ENCODE results near the gene TMEM208.

TMEM208 gene

DNA sequence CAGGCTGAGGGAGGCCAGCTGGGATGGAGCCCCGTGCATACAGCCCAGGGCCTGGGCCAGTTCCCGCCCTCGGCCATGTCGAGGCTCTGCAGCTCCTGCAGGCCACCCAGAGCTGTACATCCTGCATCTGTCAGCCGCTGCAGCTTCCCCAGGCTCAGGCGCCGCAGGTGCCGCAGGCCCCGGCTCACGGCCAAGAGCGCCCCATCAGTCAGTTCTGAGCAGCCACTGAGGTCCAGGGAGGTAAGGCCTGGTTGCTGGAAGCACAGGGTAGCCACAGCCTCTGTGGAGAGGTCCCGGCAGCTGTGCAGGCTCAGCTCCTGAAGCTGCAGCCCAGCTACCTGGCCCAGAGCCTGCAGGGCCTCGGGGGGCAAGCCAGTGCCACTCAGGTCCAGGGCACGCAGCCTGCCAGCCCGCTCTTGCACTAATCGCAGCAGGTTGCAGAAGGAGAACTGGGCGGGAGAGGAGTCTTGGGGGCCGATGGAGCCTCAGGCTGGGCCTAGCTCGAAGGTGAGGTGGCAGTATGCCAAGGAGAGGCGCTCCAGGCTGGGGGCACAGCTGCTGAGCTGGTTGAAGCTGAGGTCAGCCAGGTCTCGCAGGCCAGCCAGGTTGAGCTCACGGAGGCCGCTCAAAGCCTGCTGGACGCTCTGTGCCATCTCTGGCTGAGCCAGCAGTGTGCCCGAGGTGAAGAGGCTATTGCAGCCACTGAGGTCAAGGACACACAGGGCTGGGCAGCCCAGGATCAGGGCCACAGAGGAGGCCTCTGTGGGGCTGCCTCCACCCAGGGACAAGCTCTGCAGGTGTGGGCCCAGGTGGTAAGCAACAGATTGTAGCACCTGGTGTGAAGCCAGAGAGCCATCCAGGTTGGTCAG is 16.6 kb upstream of the TMEM208 start:
- DNase-seq = no peak

DNA sequence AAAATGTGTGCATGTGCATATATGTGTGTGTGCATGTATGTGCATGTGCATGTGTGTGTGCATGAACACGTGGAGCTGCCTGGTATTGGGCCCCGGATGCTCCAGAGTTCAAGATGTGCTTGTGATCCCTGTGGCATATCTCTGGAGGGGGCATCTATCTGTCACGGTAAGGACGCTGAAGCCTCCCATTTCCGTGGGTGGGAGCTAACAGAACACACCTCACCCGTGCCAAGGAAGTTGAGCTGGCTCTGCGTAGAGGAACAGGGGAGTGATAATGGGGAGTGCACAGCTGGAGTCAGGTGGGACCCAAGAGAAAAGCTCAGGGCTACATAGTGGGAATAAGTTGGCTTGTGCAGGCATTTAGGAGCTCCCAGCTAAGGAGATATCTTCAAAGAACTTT is 15.3 kb upstream of the TMEM208 start:
- DNase-seq = no peak

DNA sequence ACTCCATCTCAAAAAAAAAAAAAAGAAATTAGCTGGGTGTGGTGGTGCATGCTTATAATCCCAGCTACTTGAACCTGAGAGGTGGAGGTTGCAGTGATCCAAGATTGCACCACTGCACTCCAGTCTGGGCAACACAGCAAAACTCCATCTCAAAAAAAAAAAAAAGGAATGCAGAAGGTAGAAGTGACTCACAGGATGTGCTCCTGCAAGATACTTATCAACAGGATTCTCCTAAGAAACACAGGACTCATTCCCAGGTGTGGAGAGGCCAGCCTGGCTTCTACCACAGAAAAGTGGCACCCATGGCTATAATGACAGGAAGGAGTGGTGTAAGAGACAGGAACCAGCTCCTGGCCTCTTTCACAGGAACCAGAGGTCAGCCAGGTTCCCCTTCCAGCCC is 14.2 kb upstream of the TMEM208 start:
- no peak for DNase-seq

DNA sequence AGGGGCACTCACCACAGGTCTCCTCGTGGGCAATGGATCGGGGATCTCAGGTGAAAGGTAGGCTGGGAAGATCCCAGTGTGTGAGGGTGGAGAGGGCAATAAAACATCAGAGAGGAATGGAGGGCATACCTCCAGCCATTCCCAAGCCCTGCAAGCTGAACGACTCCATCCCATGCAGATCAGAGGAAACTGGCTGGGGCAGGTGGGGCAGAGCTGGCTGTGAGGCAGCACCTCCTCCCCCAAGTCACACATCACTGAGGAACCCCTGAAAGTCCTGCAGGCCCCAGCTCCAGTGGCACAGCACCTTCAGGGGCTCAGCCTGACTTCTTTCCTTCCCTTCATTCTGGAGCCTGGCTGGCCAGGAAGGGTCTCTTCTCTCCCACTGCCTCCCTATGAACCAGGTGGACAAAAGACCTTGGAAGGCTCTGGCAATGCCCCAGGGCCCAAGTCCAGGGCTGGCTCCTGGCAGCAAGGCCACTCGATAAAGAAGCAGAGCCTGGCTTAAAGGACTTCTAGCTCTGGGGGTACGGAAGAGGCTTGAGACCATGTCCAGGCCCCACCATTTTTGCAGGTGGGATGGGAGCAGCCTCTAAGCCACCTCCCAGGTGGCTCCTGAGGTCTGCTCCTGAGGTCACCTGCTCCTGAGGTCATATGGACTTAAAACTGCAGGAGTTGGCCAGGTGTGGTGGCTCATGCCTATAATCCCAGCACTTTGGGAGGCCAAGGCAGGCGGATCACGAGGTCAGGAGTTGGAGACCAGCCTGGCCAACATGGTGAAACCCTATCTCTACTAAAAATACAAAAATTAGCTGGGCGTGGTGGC is 13.5 kb upstream of the TMEM208 start:
- no peak for DNase-seq

DNA sequence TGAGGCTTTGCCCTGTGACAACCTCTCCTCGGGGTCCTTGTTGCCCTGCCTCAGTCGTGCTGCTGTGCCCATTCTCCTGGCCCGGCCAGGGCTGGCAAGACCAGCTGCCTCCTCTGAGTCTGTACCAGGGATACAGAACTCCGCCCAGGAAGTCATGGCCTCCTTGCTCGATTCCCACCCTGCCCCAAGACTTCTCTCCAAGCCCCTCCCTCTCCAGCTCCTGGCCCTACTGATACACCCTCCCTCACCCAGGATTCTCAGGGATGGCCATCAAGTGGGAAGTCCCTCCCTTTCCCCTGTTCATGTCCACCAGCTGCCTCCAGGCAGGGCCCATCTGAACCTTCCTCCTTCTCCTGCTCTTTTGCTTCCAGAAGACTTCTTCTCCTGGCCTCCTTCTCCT is 11.2 kb upstream of the TMEM208 start:
- DNase-seq = no peak

DNA sequence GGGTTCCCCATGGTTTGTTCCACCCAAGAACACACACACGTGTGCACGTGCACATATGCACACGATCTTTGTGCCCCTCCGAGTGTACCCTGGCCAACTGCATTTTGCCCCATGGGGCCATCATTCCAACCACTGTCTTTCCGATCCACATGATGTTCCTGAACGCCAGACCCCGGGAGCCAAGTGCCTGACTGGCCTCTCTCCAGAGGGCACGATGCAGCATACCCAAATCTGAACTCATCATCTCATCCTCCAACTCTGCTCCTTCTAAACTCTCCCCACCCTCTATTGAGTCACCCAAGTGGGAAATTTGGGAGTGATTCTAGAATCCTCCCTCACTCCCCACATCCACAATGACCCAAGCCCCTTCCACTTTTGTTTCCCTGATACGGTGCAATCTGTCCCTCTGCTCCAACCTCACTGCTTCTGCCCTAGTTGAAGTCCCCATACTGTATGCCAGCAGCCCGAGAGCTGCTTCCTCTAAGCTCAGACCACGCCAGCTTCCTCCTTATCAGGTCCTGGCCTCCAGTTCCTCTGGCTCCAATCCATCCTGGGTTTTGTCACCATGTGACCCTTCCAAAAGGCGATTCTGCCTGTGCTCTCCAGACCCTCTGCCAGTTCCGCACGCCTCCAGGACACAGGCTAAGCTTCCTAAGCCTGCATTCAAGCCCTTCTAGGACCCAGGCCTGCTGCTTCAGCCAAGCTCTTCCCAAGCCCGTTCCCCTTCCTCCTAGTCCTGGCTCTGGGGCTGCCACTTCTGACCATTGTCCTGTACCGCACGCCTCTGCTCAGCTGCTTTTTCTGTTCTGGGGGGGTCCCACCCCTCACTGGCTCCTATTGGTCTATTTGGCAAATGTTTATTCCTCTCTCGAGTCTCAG is 10.1 kb upstream of the TMEM208 start:
- no peak for DNase-seq

DNA sequence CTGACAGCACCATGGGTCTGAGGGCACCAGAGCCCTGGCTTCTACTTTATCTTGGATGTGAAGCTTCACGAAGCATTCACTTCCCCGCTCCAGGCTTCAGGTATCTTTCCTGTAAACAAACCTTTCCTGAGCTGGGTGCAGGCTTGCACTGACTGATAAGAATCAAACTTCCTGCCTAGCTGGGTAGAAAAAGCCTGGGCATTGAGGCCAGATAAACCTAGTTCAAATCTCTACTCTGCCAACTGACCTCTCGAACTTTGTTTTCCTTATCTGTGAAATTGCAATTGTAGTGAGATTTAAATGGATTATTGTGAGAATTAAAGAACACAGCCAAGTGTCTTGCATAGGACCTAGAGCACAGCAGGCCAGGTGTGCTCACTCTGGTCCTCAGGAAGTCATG is 2.9 kb upstream of the TMEM208 start:
- DNase-seq = no peak

DNA sequence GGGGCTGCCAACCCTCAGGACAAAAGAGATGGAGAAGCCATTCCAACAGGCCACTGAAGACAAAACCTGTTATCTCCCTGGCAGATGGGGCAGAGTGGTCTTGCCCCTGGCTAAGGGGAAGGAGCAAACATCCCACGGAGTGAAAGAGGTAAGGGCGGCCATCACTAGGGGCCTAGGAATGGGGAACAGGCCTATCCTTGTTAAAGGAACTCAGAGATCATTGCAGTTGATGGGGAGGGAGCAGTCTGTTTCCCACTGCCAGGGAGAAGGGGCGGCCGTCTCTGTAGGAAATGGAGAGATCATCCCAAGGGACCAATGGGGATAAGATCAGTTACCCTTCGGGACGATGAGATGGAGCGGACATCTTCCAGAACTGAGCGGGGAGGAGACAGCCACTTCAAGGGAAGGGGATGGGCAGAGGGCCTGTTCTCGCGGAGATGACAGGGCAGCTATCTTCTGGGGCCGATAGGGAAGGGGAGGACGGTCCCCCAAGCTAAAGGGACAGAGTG is 581 bp upstream of the TMEM208 start:
- DNase-seq = no peak

DNA sequence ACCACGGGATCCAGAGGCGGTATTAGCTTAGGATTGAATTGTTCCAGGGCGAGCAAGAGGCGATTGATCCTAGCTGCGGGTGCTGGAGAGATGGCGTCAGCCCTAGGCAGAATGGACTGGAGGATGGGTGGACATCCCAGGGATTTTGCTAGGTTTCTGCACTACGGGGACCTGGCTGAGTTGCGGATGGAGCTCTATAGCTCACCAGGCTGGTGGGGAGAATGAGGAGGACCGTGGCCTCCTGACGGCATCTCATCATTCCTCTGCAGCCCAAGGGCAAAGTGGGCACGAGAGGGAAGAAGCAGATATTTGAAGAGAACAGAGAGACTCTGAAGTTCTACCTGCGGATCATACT is 614 bp downstream of the TMEM208 start:
- no peak for DNase-seq

DNA sequence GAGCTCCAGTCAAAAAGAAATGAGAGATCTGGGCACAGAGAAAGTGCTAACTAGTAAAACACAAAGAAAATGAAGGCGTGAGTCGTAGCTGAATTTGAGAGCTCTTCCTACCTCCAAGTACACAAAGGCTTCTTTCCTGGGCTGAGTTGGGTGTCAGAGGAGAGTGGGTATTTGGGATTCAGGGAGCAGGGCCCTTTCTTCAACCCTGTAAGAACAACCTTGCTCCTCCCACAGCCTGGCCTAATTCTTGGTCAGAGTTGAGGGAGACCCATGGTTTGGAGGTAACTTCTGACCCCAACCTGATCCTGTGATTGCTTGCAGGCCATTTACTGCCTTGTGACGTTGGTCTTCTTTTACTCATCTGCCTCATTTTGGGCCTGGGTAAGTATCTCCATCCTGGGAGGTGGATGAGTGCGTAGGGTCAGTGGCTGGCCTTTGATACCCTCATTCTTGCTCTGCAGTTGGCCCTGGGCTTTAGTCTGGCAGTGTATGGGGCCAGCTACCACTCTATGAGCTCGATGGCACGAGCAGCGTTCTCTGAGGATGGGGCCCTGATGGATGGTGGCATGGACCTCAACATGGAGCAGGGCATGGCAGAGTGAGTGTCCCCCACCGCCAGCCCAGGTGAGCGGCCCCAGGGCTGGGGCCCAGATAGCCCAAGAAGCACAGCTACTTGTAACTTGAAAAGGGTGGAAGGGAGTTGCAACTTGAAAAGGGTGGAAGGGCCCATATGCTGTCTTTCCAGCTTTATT is 1.3 kb downstream of the TMEM208 start:
- no peak for DNase-seq

DNA sequence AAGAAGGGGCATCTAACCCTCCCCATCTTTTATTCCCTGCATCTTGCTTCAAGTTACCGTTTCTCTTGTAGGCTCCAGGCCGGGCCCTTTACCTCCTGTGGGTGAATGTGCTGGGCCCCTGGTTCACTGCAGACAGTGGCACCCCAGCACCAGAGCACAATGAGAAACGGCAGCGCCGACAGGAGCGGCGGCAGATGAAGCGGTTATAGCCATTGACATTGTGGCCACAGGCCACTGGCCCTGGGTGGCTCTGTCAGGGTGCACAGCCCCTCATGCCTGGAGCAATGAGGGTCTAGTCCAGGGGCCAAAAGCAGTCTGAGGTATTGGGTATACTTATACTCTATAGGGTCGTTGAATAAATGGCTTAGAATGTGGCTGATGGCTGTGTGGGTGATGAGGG is 2.0 kb downstream of the TMEM208 start:
- DNase-seq = no peak

DNA sequence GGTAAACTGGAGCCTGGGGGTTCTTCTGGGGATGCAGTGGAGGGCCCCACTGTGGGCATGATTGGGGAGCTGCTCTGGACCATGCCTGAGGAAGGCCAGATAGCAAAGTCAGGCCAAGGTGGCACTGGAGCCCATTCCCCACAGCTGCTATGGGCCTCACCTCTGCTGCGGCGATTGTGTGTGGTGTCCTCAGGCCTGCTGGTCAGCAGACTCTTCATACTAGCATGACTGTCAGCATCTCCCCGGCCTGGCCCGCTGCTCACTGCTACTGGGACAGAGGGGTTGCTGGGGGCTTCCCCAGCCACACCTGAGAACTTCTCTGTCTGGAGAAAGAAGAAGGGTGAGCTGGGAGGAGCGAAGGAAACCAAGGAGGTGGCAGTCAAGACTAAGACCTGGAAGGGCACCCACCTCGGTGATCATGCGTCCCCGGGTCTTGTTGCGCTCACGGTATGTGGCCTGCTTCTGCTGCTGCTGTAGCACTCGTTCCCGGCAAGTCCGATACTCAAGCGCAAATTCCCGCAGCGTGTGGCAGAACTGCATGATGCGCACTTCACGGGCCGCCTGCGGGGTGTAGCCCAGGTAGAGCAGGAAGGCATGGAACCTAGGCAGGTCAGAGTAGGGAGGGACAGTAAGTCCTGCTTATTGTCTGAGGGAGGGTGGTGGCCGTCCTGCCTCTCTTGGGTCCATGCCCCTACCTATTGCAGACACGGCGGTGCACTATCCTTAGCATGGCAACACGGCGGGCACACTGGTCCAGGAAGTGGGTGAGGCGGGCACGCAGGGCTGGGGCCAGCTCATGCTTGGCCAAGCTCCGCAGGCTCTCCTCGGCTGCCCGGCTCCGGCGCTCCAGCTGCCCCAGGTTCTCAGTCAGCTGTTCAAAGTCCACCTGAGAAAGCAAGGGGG is 3.2 kb downstream of the TMEM208 start:
- DNase-seq = no peak

DNA sequence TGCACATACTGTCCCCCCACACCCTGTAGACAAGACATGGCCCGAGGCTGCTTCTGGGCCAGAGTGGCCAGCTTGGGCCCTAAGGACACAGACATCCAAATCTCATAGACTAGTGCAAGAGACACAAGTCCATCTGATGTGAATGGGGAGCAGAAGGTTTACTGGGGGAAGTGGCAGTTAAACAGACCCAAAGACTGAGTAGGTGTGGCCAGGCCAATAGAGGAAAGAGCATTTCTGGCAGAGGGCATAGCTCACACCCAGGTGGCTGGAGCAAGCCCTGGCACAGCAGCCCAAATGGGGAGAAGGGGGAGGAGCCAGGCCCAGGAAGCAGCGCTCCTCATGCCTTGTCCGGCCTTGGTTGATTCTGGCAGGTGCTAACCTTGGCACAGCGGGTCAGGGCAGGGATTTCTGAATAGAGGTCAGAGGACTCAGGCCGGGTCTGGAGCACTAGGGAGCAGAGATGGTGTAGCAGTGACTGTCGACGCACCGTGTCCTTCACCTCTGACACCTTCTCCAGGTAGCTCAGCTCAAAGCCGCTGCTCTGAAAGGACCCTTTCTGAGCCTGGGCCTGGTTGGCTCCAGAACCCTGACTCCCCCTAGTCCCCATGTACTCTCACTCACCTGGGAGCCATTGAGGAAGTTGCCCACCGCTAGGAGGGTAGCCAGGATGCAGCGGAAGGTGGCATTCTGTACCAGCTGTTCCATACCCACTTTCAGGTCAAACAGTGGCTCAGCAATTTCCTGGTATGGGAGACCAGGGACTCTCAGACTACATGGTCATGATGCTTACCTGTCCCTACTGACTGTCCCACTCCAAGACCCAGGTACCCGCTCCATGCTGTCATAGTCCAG is 4.1 kb downstream of the TMEM208 start:
- no peak for DNase-seq

DNA sequence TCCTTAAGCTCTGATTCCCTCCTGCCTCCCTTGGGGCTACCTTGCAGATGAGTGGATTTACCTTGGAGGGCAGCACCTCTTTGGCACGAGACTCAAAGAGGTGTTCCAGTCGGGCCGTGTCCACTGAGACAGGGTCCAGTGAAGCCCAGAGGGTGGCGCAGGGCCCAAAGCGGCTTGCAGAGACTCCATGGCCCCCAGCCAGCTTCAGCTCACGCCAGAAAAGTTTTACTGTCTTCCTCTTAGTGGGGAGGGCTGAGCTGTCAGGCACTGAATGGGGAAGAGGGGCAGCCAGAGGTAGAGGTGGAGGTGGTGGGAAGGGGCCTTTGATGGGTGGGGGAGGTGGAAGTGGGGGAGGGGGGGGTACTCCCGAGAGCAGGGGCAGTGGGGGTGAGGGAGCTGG is 6.7 kb downstream of the TMEM208 start:
- no peak for DNase-seq

DNA sequence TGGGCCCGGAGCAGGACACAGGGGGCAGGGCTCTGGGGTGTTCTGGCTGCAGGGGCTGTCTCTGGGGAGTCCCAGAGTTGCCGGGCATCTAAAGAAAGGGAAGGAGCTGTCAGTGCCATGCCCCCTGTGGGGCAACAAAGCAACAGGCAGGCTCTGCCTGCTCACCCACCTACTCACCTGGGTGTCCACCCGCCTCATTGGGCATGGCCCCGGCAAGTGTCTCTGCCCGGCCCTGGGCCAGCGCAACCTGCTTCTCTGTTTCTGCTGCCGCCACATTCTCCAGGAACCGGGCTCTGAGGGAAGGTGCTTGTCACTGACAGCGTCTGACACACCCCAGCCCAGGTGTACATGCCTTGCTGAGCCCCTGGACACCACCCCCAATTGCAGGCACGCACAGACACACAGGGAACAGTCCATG is 7.3 kb downstream of the TMEM208 start:
- no peak for DNase-seq

DNA sequence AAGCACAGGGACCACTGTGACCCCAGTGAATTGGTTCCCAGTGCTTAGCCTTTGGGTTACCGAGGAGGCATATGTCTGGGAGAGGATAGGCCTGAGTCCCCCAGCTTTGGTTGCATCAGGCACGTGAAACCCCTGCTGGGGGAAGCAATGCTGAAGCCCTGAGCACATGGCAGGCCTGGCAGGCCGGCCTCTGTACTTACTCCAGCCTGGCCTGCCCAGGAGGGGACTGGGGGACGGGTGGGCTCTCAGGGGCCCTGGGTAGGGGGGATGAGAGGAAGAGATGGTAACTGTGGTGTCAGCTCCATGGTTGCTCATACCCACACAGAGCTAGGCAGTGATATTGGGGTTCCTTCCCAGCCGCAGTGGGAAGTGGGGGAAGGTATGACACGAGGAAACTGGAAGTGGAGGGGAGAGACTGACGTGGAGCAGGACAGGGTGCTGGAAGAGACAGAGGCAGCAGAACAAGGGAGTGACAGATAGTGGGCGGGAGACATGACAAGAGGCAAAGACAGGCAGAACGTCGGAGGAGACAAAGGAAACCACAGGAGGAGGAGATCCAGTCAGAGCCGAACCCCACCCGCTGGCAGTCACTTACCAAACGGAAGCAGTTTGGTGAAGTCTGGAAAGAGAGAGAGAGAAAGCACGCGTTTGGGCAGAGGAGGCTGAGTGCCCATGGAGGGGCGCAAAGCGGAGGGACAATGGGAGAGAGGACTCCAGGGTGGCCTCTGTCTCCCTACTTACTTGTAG is 9.1 kb downstream of the TMEM208 start:
- no peak for DNase-seq

DNA sequence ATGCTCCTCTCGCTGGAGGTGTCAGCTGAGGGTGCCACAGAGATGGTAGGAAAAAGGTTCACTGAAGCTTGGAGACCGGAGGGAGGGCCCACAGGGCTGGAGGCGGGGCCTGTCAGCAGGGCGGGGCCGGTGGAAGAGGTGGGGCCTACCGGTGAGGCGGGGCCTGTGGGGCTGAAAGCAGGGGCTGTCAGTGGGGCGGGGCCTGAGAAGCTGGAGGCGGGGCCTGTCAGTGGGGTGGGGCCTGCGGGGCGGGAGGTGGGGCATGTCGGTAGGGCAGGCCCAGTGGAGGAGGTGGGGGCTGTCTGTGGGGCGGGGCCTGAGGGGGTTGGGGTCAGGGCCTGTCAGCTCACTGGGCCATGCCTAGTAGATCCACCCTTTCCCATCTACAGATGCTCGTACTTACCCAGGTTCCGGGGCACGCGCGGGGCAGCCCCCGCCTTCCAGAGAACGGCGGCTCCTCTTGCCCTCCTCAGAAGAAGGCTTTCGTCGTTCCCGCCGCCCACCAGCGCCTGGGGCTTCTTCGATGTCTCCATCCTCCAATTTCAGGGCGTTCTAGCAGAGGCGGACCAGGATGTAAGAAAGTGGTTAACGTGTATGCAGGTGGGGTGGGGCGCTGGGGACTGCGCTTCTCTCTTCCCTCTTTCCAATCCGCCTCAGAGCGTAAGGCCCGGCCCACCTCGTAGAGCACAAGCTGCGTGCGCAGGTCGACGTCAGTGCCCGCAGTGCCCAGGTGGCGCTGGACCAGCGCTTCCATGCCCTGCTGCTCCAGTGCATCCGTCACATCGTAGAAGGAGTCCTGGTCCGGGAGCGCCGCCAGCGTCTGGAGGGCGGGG is 9.8 kb downstream of the TMEM208 start:
- no peak for DNase-seq

Data from NCI-H510A treated with DMSO at 0.1 percent for 48 hours (cell line).